T1000 (cell line): Measurements from ENCODE around the gene TULP4.

Source experiments
- DNase-seq: peaks from one replicate; lab custom pipeline; 2025; ENCODE audit warnings: mixed read lengths; lab: John Stamatoyannopoulos, UW

TULP4 gene

DNA sequence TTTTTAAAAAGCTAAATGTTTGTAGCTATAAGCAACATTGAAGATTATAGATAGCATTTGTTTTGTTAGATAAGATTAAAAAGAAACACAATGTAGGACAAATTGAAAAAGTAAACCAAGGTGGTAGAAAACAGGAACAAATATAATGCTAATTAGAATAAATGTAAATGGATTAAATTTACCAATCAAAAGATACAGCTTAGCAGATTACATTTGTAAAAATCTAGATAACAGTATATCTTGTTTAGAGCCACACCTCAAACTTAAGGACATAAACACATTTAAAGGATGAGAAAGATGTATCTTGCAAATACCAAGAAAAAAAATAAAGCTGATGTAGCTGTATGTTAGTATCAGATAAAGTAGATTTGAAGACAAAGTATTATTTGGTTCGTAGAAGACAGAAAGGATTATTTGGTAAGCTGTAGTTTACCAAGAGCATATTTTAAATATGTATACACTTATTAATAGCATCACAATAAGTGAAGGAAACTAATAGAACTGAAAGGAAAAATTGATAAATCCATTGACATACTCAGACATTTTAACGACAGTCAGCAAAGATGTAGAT lies 107.2 kb downstream of the TULP4 start:
- DNase-seq: no peak

DNA sequence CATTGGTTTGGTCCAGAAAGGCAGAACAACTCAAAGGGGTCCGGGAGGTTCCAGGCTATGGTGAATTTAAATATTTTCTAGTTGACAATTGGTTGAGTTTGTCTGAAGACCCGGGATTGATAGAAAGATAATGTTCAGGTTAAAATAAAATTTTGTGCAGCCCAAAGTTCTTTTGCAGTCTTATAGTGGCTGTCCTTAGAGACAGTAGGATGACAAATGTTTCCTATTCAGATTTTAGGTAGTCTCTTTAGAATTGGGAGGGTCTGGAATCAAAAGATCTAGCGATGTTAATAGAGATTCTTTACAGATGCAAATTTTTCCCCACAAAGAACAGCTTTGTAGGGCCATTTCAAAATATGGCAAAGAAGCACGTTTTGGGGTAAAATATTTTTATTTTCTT lies 109.1 kb downstream of the TULP4 start:
- DNase-seq: no peak

DNA sequence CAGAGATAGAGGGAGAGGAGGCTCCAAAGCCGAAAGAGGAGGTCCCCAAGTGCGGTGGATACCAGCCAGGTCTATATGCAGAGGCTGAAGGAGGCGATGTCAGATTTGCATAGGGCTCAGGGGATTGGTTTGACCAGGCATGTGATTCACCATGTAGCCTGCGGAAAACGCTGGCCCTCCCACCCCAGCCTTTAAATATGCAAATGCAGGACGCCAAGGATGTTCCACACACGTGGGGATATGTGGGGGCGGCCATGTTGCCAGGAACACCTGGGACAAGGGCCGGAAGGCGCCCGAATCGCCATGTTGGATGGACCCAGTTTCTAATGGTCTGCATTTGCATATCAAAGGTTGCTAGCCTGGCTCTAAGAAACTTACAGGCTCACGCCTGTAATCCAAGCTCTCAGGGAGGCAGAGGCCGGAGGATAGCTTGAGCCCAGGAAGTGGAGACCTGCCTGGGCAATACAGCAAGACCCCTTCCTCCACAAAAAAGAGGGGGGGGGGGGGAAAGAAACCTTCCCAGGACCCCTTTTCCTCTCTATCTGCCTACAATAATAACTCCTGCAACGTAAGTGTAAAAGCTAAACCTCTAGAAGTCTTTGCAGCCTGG lies 110.5 kb downstream of the TULP4 start:
- no peak for DNase-seq

DNA sequence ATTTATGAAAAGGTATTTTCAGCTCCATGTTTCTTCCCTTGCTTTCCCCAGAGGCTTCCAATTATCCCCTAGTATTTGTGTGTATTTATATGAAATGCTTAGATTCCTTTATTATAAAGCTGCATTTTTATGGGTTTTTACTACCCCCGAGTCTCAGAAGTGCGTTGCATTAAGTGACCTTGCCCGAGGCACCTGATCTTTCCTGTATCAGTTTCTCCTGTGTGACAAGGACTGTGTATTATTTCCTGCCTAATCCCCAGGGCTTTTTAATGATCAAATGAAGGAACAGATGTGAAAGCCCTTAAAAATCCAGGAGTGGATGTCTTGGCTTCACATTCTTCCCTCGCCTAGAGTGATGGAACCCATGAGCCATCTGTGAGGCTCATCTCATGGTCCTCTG lies 118.8 kb downstream of the TULP4 start:
- no peak for DNase-seq

DNA sequence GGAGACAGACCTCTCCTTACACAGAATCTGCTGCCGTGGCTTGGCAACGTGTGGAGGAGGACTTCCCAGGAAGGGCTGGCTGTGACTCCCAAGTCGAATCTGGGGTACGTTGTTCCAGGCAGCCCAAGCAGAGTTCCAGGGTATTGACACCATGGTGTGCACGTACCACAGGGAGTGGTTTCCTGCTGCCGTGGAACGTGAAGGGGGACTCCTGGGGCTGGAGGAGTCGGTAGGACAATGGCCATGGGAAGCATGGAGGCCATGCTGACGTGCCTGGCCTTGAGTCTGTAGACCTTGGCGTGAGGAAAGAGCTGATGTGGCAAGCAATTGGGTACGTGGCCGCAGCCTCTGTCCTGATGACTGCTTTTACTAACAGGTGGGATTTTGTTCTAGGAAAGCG lies 119.3 kb downstream of the TULP4 start:
- DNase-seq: no peak

DNA sequence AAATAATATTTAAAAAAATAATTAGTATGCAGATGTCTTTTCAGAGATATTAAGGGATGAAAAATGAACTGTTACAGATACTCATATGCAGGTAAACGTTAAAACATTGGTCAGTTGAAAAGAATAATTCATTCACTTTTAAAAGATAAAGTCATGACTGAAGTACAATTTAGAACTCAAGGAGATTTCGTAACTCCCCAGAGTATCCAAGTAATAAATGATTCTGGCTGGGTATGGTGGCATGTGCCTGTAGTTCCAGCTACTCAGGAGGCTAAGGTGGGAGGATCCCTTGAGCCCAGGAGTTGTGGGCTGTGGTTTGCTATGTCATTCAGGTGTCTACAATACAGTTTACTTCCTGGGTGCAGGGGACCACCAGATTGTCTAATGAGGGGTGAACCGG lies 125.3 kb downstream of the TULP4 start:
- no peak for DNase-seq

DNA sequence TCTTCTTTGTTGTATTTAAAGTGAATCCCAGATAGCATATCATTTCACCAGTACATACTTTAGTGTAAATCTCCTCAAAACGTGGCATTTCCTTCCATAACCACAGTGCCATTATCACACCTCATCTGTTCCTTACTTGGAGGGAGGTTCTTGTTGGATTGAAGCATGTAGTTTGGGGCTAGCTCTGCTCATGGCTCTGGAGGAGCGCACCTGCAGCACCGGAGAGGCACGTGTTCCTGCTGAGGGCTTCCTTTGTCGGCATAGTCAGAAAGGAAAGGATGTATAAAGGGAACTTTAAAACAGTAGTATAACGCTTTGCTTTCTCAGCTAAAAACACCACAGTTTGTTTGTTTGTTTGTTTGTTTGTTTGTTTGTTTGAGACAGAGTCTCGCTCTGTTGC lies 126.0 kb downstream of the TULP4 start:
- no peak for DNase-seq

DNA sequence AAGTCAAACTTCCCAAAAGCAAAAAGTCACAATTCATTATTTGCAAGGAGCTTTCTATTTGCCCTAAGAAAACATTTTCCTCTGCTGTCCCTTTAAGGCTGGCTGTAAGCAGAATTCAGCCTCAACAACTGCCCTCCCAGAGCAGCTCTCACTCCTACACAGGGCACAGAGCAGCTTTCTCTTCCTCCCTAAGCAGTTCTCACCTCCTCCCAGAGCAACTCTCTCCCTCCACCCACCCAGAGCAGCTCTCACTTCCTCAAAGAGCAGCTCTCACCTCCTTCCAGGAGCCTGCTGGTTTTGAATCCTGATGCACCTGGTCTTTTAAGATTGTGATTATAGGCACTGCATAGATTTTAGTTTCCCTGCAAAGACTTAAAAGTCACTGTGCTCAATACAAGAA lies 127.0 kb downstream of the TULP4 start:
- no peak for DNase-seq

DNA sequence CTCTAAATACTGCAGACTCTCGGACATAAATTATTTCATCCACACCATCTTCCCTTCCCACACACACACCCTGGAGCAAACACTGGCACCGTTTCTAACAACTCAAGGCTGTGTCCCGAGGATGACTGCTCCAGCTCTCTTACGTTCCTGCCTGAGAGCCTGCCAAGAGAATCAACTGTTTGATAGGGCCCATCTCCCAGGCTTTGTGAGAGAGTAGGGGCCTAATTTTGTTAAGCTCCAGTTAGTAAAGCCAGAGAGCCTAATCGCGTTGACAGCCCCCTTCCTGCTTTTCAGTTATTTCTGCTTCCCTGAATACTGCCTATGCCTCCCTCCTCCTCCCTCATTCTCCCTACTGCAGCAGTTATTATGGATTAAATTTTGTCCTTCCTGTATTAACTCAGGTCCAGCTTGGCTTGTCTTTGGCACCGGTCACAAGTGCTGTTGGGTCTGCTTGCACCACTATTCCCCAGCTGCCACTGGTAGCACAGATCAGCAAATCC lies 129.5 kb downstream of the TULP4 start:
- no peak for DNase-seq

DNA sequence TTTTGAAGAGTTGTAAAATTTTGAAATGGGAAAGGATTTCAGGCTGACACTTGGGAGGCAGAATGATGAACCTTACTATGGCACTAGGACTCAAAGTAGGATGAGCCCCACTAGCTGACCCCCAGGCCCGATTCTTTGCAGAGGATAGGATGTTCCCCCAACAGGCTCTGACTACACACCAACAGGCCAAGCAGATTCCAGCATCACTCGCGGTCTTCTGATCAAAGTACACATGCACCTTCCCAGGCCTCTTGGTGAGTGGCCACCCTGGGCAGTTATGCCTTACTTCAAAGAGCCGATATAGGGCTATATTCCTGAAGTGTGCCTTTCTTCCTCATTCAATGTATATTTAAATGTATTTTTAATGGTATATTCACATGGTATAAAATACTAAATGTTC lies 130.0 kb downstream of the TULP4 start:
- DNase-seq: no peak

DNA sequence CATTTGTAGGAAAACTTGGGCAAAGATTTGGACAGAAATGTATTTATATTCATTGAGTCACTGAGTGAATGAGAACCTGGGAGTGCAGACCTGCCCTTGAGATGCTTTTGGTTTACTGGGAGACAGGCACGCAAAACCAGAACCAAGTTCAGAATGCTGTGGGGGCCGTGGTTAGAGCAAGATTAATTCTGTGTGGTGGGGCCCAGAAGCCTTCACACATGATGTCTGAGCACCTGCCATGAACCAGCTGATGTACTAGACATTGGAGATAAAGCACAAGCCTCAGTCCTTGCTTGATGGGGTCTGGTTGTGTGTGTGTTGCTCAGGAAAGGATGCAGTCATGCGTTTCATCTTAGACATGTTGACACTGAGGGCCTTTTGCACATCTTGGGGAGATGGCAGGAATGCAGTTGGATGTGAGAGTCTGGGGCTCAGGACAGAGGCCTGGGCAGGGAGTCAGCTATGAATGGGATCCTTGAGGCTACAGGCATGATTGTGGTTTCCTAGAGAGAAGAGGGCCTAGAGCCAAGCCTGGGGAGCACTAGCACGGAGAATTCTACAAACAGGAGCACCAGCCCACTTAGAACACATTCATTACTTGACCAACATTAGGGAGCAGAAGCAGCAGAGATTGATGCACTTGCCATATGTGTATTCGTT lies 133.3 kb downstream of the TULP4 start:
- DNase-seq: no peak

DNA sequence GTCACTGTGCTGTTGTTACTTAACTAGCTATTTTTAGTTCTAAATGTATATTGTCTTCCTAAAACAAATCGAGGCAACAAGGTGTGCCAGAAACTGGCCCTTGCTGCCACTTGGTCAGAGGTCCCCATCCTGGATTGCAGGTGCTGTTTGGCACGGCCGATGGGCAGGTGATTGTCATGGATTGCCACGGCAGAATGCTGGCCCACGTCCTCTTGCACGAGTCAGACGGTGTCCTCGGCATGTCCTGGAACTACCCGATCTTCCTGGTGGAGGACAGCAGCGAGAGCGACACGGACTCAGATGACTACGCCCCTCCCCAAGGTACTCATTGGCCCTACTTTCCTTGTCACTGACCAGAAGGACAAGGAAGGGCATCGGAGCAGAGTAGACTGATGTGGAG lies 136.6 kb downstream of the TULP4 start:
- no peak for DNase-seq

DNA sequence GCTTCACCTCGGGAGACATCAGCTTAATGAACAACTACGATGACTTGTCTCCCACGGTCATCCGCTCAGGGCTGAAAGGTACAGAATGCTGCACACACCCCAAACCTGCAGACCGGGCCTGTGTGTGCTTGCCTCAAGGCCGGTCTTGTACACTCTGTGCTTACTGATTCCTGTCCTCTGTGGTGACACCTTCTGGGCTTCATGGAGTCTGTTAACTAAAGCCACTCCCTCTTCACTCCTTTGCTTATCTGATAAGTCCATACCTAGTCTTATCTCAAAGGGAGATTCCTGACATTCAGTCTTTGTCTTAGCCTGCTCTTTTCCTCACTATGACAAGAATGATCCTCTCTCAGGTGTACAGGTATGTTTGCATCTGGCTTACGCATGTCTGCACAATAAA lies 139.9 kb downstream of the TULP4 start:
- no peak for DNase-seq

DNA sequence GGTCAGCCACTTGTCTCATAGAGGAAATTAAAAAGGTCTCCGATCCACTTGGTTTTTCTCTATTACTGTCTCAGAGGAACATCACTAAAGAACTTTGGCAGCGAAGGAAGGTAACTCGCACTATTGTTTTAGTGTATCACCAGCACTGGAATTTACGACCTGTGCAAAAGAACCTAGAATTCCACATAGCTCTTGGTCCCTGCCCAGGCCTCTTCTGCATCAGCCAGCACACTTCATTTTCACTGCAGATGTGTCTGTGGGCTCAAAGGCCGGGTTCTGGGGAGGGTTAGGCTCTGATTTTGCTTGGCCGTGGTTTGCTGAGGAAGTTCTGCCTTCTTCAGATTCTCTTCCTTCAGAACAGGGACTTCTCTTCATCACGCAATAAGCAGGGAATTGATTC lies 144.9 kb downstream of the TULP4 start:
- DNase-seq: no peak

DNA sequence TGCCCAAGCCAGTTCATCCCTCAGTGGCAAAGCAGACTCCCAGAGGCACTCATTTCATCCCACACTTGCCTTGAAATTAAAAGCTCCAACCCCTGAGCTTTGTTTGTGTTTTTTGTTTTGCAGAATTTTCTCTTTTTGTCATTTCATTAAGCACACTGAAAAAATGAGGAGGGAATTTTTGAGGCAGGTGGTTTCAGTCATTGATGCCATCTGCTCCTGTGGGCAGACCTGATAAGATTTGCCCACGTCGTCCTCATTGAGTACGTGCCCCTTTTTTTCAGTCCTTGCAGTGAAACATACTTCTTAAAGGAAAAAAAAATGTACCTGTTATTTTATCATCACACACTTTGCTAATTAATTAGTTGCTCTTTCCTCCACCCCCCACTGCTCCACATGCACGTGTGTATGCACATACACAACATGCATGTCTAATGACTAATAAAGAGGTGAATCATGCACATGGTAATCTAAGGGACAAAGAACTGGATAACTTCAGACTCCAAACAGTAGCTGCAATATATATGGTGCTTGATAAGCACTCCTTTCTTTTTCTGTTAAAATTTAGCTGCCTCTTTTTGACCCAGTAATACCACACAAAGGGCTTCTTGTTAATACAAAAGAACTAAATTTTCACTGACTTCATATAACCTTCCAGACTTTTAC lies 145.5 kb downstream of the TULP4 start:
- DNase-seq: no peak

DNA sequence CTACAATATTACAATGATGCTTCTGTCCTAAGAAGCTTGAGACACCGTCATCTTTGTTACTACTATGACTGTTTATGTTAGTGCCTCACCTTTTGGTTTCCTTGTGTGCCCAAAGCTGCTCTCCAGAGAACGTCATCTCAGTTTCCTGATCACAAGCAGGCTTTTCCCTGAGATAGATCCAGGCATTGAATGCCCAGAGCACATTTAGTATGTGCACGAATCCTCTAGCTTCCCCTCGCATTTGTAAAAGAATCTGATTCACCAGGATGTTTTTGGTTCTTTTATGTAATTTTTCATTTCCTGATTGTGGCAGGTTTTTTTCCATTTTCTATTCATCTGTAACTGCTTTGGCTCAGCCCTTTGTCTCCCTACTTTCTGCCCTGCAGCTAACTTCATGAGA lies 147.5 kb downstream of the TULP4 start:
- no peak for DNase-seq

DNA sequence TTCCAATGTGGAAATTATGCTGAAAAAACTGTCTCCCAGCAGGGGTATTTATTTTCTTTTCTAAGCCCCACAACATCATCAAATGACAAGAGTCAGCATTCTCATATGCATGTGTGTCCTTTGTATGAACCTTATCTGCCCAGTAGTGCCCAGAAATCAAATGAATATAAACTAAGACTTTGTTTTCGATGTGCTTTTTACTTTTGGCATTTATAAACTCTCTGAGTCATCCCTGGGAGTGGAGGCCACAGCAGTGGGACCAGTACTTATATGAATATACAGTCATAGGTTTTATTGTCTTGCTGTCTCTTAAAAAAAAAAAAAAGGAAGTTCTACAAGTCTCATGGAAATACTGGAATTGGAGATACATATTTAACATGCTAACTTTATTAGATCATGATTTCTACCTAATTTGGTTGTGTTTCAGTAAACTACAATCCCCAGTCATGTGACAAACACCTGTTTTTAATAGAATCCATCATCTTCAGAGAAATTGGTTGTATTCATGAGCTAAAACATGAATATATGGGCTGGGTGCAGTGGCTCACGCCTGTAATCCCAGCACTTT lies 148.4 kb downstream of the TULP4 start:
- peak; percentile 31 for DNase-seq

DNA sequence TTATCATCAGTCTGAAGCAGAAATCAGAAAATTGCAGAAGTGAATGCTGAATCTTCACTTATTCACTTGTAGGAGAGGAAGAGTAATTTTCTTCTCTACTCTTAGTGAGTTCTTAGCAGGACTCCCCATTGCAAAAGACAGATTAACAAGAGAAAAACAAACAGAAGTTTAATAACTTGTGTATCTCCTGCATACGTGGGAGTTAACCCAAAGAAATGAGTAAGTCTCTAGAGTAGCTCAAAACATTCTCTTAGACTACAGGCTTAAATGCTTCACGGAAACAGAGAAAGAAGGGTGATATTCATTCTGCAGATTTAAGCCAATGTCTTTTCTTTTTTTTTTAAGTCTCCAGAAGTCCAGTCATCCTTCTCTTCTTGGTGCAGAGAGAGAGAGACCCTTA lies 149.7 kb downstream of the TULP4 start:
- no peak for DNase-seq

DNA sequence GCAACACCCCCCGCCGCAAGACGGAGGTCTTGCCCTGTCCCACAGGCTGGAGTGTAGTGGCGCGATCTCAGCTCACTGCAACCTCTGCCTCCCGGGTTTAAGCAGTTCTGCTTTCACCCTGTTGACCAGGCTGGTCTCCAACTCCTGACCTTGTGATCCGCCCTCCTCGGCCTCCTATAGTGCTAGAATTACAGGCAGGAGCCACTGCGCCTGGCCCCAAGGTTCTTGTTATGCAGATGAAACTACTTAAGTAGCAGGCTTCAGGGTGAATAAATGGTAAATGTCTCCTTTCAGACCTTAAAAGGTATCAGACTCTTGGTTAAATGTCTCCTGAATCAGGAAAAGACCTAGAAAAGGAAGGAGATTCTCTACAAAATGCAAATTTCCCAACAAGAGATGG lies 152.2 kb downstream of the TULP4 start:
- no peak for DNase-seq

DNA sequence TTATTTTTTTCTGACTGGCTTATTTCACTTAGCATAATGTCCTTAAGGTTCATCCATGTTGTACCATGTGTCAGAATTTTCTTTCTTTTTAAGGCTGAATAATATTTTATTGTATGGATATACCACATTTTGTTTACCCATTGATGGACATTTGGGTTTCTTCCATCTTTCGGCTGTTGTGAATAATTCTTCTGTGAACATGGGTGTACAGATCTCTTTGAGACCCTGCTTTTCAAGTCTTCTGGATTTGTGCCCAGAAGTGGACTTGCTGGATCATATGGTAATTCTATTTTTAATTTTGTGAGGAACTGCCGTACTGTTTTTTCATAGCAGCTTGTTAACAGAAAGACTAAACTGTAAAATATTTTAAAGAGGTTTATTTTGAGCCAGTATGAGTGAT lies 153.0 kb downstream of the TULP4 start:
- no peak for DNase-seq

DNA sequence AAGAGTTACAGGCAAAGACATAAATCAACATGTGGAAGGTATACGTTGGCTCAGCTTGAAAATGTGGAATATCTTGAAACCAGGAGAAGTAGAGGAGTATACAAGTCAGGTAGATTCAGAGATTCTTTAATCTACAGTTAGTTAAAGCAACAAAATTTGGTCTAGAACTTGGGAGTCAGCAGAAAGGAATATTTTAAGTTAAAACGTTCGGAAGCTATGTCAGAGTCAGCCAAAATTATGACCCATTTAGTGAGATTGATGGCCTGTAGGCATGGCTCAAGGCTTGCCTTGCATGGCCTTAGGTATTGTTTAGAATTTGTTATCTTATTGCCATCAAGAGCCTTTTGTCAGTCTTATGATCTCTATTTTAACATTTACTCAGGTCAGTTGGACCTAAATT lies 153.5 kb downstream of the TULP4 start:
- no peak for DNase-seq

DNA sequence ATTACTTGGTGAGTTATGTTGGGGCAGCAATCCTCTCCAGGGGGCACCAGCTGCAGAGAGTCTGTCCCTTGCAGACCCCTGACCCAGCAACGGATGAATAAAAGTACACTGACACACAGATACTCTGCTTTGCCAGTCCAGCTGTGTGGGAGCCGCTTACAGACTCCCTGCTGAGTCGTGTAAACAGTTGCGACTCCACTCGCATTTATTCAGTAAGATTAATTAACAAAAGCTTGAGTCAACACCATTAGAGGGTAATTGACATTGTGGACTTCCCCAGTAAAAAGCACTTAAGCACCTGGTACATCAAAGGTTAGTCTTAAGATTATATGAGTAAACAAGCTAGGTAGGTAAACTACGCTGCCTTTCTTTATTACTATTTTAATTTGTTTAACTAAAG lies 155.7 kb downstream of the TULP4 start:
- DNase-seq: no peak

DNA sequence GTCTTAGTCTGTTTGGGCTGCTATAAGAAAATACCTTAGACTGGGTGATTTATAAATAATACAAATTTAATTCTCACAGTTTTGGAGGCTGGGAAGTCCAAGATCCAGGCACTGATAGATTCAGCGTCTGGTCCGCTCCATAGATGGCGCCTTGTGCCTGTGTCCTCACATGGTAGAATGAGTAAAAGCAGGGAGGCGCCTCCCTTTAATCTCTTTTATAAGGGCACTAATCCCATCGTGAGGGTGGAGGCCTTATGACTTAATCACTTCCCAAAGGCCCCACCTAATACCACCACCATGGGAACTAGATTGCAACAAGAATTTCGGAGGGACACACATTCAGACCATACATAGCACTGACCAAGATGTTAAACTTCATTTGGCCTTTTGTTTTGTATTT lies 156.4 kb downstream of the TULP4 start:
- no peak for DNase-seq
